Vagina (tissue), 2 donors: ENCODE results near the gene TRMT10B.
"Not testable (repeated sequence)": the region's sequence is repeated elsewhere in the genome, so short reads cannot be mapped to it uniquely, and the experiment has no call there.

Experiments used
- POLR2A ChIP-seq, 2 donors: fragments of 450-650 bp; IDR thresholded peaks; one replicate each; pipeline ENCODE4 v1.6.1; 2017; ENCODE audit warnings: antibody characterized with exemption in 2 of 2, mild to moderate bottlenecking in 2 of 2, moderate library complexity in 2 of 2
- POLR2AphosphoS5 ChIP-seq, 2 donors: sonication (generic); formaldehyde crosslinking; IDR thresholded peaks; one replicate each; pipeline ENCODE4 v1.9.0; 2017; ENCODE audit warnings: antibody characterized with exemption in 2 of 2, mild to moderate bottlenecking in 2 of 2, low read depth in 1 of 2; ENCODE audit not compliant: insufficient read depth in 1 of 2
- TF ChIP-seq, protein P1 (sequence below), 3 experiments: fragments of 450-650 bp in 2 of 3; fragments of 200-600 bp in 1 of 3; sonication (generic) in 1 of 3; IDR thresholded peaks; one replicate each; pipeline ENCODE4 v1.5.1; 2017 to 2019; ENCODE audit warnings: antibody characterized with exemption in 3 of 3, mild to moderate bottlenecking in 2 of 3, moderate library complexity in 2 of 3

DNA sequence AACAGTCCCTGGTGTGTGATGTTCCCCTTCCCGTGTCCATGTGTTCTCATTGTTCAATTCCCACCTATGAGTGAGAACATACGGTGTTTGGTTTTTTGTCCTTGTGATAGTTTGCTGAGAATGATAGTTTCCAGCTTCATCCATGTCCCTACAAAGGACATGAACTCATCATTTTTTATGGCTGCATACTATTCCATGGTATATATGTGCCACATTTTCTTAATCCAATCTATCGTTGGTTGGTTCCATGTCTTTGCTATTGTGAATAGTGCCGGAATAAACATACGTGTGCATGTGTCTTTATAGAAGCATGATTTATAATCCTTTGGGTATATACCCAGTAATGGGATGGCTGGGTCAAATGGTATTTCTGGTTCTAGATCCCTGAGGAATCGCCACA, 11.7 kb downstream of the TRMT10B start:
- TF ChIP-seq, protein P1, sequence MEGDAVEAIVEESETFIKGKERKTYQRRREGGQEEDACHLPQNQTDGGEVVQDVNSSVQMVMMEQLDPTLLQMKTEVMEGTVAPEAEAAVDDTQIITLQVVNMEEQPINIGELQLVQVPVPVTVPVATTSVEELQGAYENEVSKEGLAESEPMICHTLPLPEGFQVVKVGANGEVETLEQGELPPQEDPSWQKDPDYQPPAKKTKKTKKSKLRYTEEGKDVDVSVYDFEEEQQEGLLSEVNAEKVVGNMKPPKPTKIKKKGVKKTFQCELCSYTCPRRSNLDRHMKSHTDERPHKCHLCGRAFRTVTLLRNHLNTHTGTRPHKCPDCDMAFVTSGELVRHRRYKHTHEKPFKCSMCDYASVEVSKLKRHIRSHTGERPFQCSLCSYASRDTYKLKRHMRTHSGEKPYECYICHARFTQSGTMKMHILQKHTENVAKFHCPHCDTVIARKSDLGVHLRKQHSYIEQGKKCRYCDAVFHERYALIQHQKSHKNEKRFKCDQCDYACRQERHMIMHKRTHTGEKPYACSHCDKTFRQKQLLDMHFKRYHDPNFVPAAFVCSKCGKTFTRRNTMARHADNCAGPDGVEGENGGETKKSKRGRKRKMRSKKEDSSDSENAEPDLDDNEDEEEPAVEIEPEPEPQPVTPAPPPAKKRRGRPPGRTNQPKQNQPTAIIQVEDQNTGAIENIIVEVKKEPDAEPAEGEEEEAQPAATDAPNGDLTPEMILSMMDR (IDR thresholded peaks at IDR 0.05), result not testable (repeated sequence)
- not testable (repeated sequence) for TF ChIP-seq POLR2A (IDR thresholded peaks at IDR 0.05); POLR2AphosphoS5 (IDR thresholded peaks at IDR 0.05; ENCODE audit: insufficient read depth in 1 of 2, low read depth in 1 of 2)
